Rectal smooth muscle tissue (tissue), 1 donor: Measurements from ENCODE around the gene HCFC1.

Source experiments
- H3K27ac ChIP-seq: one replicate; pipeline ENCODE4 v1.7.0; 2013; ENCODE audit warnings: low read depth, low read length, inconsistent platforms
- H3K27me3 ChIP-seq: one replicate; pipeline ENCODE4 v1.7.0; 2013; ENCODE audit warnings: low read length; ENCODE audit not compliant: control insufficient read depth, insufficient read depth
- H3K36me3 ChIP-seq: one replicate; pipeline ENCODE4 v1.7.0; 2013; ENCODE audit warnings: low read length; ENCODE audit not compliant: control insufficient read depth, insufficient read depth
- H3K4me1 ChIP-seq: one replicate; pipeline ENCODE4 v1.7.0; 2013; ENCODE audit warnings: low read length; ENCODE audit not compliant: control insufficient read depth, insufficient read depth
- H3K4me3 ChIP-seq: one replicate; pipeline ENCODE4 v1.7.0; 2013; ENCODE audit warnings: low read length
- H3K9ac ChIP-seq: one replicate; pipeline ENCODE4 v1.7.0; 2013; ENCODE audit warnings: low read length

Gene HCFC1

GRCh38 chrX:153917869-153918268 is 53.7 kb downstream of the HCFC1 start:
- Histone ChIP-seq H3K27ac (no peak overlapping the region), H3K36me3 (no peaks in the 10 kb centered on the region), H3K4me1 (peaks cover 4% of the 10 kb centered on the region), H3K4me3 (no peak overlapping the region), H3K9ac (no peak overlapping the region), H3K27me3 (peaks cover 13% of the 10 kb centered on the region)

GRCh38 chrX:153913701-153914100 is 57.9 kb downstream of the HCFC1 start:
- Histone ChIP-seq H3K27ac (no peak overlapping the region), H3K27me3 (peaks cover 5% of the 10 kb centered on the region)

GRCh38 chrX:153913211-153913610 is 58.4 kb downstream of the HCFC1 start:
- Histone ChIP-seq H3K36me3 (no peaks in the 10 kb centered on the region), H3K4me3 (no peak overlapping the region), H3K27me3 (peaks cover 4% of the 10 kb centered on the region), H3K27ac (no peak overlapping the region), H3K9ac (no peak overlapping the region), H3K4me1 (no peaks in the 10 kb centered on the region)

More at GRCh38 chrX:153913701-153914100, 57.9 kb downstream of the HCFC1 start:
- no peak overlapping the region for H3K9ac ChIP-seq
- no peaks in the 10 kb centered on the region for H3K4me1 ChIP-seq
- no peak overlapping the region for H3K4me3 ChIP-seq
- H3K36me3 ChIP-seq, result no peaks in the 10 kb centered on the region

- no peaks in the 10 kb centered on the region for H3K4me1 ChIP-seq
- H3K36me3 ChIP-seq, result no peaks in the 10 kb centered on the region
- H3K9ac ChIP-seq, result no peak overlapping the region
- H3K27me3 ChIP-seq, result peaks cover 4% of the 10 kb centered on the region
- H3K4me3 ChIP-seq, result no peak overlapping the region
- no peak overlapping the region for H3K27ac ChIP-seq
Observed at GRCh38 chrX:153911798-153912197, 59.8 kb downstream of the HCFC1 start.

- Histone ChIP-seq H3K36me3 (no peaks in the 10 kb centered on the region), H3K4me1 (no peaks in the 10 kb centered on the region), H3K27ac (no peak overlapping the region), H3K9ac (no peak overlapping the region), H3K27me3 (peaks cover 9% of the 10 kb centered on the region), H3K4me3 (no peak overlapping the region)
Observed at GRCh38 chrX:153910446-153910845, 61.2 kb downstream of the HCFC1 start.

GRCh38 chrX:153909980-153910360 is 61.6 kb downstream of the HCFC1 start:
- Histone ChIP-seq H3K36me3 (no peaks in the 10 kb centered on the region), H3K9ac (no peak overlapping the region), H3K27me3 (peaks cover 9% of the 10 kb centered on the region), H3K27ac (no peak overlapping the region), H3K4me1 (no peaks in the 10 kb centered on the region), H3K4me3 (no peak overlapping the region)

- Histone ChIP-seq H3K4me3 (no peak overlapping the region), H3K27me3 (peaks cover 9% of the 10 kb centered on the region), H3K27ac (no peak overlapping the region), H3K36me3 (no peaks in the 10 kb centered on the region), H3K9ac (no peak overlapping the region), H3K4me1 (no peaks in the 10 kb centered on the region)
Observed at GRCh38 chrX:153909024-153909979, 62.3 kb downstream of the HCFC1 start.

- Histone ChIP-seq H3K4me3 (no peak overlapping the region), H3K36me3 (no peaks in the 10 kb centered on the region), H3K9ac (no peak overlapping the region), H3K27ac (no peak overlapping the region), H3K4me1 (no peaks in the 10 kb centered on the region), H3K27me3 (peaks cover 7% of the 10 kb centered on the region)
Observed at GRCh38 chrX:153908219-153908860, 63.3 kb downstream of the HCFC1 start.

- Histone ChIP-seq H3K27ac (no peak overlapping the region), H3K4me3 (no peak overlapping the region), H3K4me1 (no peaks in the 10 kb centered on the region), H3K27me3 (peaks cover 9% of the 10 kb centered on the region), H3K36me3 (no peaks in the 10 kb centered on the region), H3K9ac (no peak overlapping the region)
Observed at GRCh38 chrX:153907456-153907855, 64.2 kb downstream of the HCFC1 start.

GRCh38 chrX:153906126-153906917 is 65.3 kb downstream of the HCFC1 start:
- H3K4me3 ChIP-seq, result no peak overlapping the region
- no peaks in the 10 kb centered on the region for H3K4me1 ChIP-seq
- no peaks in the 10 kb centered on the region for H3K36me3 ChIP-seq
- no peak overlapping the region for H3K9ac ChIP-seq
- no peak overlapping the region for H3K27ac ChIP-seq
- peaks cover 9% of the 10 kb centered on the region for H3K27me3 ChIP-seq

- no peak overlapping the region for H3K27ac ChIP-seq
- no peaks in the 10 kb centered on the region for H3K36me3 ChIP-seq
- H3K27me3 ChIP-seq, result peaks cover 9% of the 10 kb centered on the region
- H3K4me1 ChIP-seq, result no peaks in the 10 kb centered on the region
- H3K9ac ChIP-seq, result no peak overlapping the region
- H3K4me3 ChIP-seq, result no peak overlapping the region
Observed at GRCh38 chrX:153905481-153906095, 66.0 kb downstream of the HCFC1 start.
